Stimulated activated effector memory CD8-positive, alpha-beta T cell treated with anti-CD3 and anti-CD28 coated beads, Interleukin-12 subunit alpha, Interleukin-12 subunit beta, amount 100 ng/mL, for 72 hours (primary cell): Measurements from ENCODE around the gene KMT5C.

Experiments used
- ATAC-seq: fragments of 150-1000 bp; cut with Tn5 transposase; 2 replicates; pipeline ENCODE4 v1.10.0; 2021
- DNase-seq, 2 donors: peaks; one replicate each; pipeline ENCODE4 v3.0.0; 2021 to 2022; ENCODE audit warnings: low spot score in 2 of 2
- H3K27ac Mint-ChIP-seq: one replicate; pipeline ENCODE4 v1.8.0; 2022; ENCODE audit warnings: mild to moderate bottlenecking, mixed read lengths
- H3K36me3 Mint-ChIP-seq: one replicate; pipeline ENCODE4 v1.8.0; 2022; ENCODE audit warnings: mild to moderate bottlenecking, mixed read lengths
- H3K4me1 Mint-ChIP-seq: one replicate; pipeline ENCODE4 v1.8.0; 2022; ENCODE audit warnings: mixed read lengths
- H3K4me3 Mint-ChIP-seq: one replicate; pipeline ENCODE4 v1.8.0; 2022; ENCODE audit warnings: mild to moderate bottlenecking, mixed read lengths
- H3K9me3 Mint-ChIP-seq: one replicate; pipeline ENCODE4 v1.8.0; 2022; ENCODE audit warnings: mixed read lengths

The KMT5C gene

DNA sequence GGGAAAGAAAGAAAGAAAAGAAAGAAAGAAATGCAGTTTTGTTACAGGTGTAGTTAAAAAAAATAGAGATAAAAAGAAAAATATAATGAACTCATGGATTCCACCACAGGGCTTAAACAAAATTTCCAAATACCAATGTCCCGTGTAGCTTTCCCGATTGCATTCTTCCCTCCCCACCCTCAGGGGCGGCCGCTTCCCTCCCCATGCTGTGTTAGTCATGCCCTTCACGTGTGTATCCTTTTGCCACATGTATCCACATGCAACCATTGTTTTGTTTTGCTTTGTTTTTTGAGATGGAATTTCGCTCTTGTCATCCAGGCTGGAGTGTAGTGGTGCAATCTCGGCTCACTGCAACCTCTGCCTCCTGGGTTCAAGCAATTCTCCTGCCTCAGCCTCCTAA is 3.6 kb upstream of the KMT5C start:
- peaks cover 23% of the 10 kb centered on the region for H3K4me1 Mint-ChIP-seq
- no peak for DNase-seq
- H3K27ac Mint-ChIP-seq, result no peak overlapping the region
- ATAC-seq, result no peak
- H3K4me3 Mint-ChIP-seq, result no peak overlapping the region
- H3K36me3 Mint-ChIP-seq, result peaks cover 18% of the 10 kb centered on the region
- no peaks in the 10 kb centered on the region for H3K9me3 Mint-ChIP-seq

DNA sequence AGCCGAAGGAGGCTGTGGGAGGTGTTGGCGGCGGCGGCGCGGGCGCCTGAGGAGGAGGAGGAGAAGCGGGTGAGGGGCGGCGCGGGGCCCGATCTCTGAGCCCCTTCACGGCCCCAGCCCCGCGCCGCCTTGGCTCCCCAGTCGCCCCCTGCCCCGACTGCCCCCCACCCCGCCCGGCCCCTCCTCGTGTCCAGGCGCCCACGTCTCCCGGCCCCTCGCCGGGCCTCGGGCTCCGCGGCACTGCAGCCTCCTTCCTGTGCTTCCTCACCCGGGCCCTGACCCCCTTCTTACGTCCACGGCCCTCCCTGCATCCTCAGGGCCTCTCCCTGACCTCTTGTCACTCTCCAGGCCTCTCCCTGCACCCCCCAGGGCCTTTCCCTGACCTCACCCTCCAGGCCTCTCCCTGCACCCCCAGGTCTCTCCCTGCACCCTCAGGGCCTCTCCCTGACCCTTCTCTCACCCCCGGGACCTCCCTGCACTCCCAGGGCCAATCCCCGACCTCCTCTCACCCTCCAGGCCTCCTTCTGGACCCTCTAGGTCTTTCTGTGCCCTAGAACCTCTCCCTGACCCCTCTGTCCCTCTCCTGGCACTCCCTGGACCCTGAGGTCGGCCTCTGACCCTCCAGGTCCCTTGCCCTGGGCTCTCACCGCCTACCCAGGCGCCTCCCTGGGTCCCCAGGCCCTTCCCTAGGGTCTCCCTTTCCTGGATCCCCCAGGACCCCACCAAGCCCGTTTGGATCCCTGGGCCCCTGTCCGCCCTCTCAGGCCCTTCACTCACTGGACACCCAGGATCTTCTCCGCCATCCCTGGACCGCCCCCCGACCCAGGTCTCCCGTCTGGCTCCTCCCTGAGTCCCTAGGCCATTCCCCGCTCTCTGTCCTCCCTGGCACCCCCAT is 460 bp downstream of the KMT5C start:
- Mint-ChIP-seq H3K27ac (peak overlapping the region; percentile 99), H3K4me1 (peaks cover 34% of the 10 kb centered on the region), H3K9me3 (no peaks in the 10 kb centered on the region), H3K4me3 (peak overlapping the region; percentile 81), H3K36me3 (peaks cover 30% of the 10 kb centered on the region)
- ATAC-seq (no peak), DNase-seq (peak in 1 of 2 donors; percentile 70)

DNA sequence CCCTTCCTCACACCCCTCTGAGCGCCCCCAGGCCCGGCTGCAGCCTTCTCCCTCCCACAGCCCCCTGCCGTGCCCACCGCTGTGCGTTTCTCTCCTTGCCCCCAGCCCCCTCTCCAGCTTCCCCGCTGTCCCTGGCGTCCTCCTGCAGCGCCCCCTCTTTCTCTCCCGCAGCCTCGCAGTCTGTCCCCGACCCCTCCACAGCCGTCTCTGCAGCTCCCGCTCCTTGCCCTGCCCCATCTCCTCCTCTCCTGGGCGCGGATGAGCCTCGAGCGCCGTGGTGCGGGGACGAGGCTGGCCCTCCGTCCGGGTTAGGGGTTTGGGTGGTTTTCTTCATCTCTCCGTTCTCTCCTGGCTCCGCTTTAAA is 1.1 kb downstream of the KMT5C start:
- Mint-ChIP-seq H3K4me3 (peak overlapping the region; percentile 81), H3K36me3 (peaks cover 30% of the 10 kb centered on the region)

DNA sequence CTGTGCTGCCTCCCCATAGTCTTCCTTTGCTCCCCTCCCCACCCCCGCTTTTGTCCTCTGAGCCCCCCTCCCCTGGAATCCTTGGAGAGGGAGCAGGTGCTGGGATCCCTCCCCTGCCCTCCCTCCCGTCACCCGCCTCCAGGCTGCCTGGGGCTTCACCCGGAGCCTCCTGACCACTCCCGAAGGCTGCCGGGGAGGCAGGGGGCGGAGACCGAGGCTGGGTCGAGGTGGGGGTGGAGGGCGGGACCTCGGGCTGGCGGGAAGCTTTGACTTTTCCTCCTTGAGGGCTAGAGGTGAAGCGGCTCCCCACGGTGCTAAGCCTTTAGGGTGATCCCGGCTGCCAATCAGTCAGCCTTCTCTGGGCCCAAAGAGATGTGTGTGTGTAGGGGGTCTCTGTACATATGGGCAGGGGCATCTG is 1.5 kb downstream of the KMT5C start:
- DNase-seq (peak in 1 of 2 donors; percentile 16), ATAC-seq (no peak)
- peaks cover 30% of the 10 kb centered on the region for H3K36me3 Mint-ChIP-seq
- H3K4me3 Mint-ChIP-seq, result peak overlapping the region; percentile 81
- no peaks in the 10 kb centered on the region for H3K9me3 Mint-ChIP-seq
- H3K4me1 Mint-ChIP-seq, result peaks cover 39% of the 10 kb centered on the region
- H3K27ac Mint-ChIP-seq, result peak overlapping the region; percentile 99

More for the DNA sequence above, 1.1 kb downstream of the KMT5C start:
- H3K4me1 Mint-ChIP-seq, result peaks cover 39% of the 10 kb centered on the region
- no peak for ATAC-seq
- H3K27ac Mint-ChIP-seq, result peak overlapping the region; percentile 99
- no peaks in the 10 kb centered on the region for H3K9me3 Mint-ChIP-seq
- no peak for DNase-seq

DNA sequence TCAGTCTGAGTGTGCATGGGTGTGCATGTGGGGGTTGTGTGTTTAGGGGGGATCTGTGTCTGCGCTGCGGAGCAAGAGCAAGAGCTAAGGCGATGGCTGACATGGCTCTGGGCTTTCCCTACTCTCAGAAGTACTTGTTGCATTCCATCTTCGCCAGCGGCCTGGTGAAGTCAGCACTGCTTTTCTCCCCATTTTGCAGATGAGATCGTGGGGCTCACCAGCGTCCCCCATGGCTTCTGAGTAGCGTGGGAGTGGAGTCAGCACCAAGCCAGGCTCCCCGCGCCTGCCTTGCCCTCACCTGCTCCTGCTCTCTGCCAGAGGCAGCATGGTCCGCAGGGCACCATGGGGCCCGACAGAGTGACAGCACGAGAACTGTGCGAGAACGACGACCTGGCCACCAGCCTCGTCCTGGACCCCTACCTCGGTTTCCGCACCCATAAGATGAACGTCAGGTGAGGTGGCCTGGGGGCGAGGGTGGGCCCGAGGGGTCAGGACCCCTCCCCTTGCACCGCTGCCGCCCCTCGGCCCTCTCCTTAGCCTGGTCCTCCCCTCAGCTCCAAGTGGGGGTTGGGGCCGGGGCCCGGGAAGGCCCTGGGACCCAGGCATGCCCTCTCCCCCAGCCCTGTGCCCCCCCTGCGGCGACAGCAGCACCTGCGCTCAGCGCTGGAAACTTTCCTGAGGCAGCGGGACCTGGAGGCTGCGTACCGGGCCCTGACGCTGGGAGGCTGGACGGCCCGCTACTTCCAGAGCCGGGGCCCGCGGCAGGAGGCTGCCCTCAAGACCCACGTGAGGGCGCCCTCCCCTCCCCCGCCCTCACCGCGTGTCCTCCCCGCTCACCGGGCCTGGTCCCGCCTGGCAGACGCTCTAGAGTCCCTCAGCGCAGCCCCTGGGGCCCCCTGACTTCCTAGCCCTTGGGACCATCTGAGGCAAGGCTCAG is 2.2 kb downstream of the KMT5C start:
- Mint-ChIP-seq H3K36me3 (peaks cover 30% of the 10 kb centered on the region), H3K27ac (no peak overlapping the region), H3K4me1 (peaks cover 39% of the 10 kb centered on the region), H3K4me3 (peak overlapping the region; percentile 81), H3K9me3 (no peaks in the 10 kb centered on the region)
- ATAC-seq (no peak), DNase-seq (no peak)

DNA sequence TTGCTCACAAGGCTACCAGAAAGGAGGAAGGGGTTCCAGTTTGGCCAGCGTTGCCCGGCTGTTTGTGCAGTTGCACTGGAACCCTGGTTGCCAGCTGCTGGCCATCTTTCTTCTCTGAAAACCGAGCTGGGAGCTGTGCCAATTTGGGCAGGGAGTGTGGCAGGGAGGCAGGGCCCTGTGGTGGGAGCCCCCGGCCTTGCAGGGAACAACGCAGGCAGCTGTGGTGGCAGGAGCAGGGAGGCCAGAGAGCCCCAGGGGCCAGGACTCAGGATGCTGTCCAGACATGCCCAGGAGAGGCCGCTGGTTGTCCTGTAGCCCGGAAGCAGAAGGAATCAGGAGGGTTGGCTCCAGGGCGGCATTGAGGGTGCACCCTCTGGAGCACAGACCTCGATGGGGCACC is 4.8 kb downstream of the KMT5C start:
- H3K4me1 Mint-ChIP-seq, result peaks cover 31% of the 10 kb centered on the region
- H3K36me3 Mint-ChIP-seq, result peaks cover 17% of the 10 kb centered on the region
- DNase-seq (no peak), ATAC-seq (no peak)
- no peak overlapping the region for H3K4me3 Mint-ChIP-seq
- H3K27ac Mint-ChIP-seq, result no peak overlapping the region
- H3K9me3 Mint-ChIP-seq, result no peaks in the 10 kb centered on the region

DNA sequence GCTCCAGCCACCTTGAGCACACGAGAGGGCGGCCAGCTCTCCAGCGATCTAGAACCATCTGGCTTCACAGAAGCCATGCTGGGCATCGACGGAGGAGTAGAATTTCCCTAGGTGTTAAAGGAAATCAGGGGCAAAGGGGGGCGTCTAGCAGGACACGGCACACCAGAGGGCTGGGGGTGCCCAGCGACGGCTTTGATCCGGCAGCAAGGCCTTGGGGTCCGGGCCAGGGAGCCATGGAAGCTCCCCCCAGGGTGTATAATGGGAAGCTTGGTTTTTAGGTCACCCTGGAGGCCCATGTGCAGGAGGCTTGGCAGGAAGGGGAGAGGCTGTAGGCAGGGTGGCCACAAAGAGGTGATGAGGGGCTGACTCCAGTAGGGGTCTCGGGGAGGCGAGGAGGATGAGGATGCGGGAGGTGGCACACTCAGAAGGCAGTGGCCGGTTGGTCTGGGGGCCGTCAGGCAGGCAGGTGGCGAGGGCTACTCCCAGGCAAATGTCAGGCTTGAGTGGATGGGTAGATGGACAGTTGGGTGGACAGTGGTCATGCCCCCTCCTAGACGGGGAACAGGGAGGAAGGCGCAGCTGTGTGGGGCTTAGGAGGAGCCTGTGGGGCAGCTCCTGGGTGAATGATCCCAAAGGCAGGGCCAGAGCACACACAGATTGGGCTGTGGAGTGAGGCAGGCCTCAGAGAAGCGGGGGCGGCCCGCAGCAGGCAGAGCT is 5.6 kb downstream of the KMT5C start:
- peaks cover 24% of the 10 kb centered on the region for H3K4me1 Mint-ChIP-seq
- no peaks in the 10 kb centered on the region for H3K9me3 Mint-ChIP-seq
- no peak overlapping the region for H3K27ac Mint-ChIP-seq
- H3K4me3 Mint-ChIP-seq, result no peak overlapping the region
- no peak for DNase-seq
- no peak for ATAC-seq
- H3K36me3 Mint-ChIP-seq, result peaks cover 13% of the 10 kb centered on the region

DNA sequence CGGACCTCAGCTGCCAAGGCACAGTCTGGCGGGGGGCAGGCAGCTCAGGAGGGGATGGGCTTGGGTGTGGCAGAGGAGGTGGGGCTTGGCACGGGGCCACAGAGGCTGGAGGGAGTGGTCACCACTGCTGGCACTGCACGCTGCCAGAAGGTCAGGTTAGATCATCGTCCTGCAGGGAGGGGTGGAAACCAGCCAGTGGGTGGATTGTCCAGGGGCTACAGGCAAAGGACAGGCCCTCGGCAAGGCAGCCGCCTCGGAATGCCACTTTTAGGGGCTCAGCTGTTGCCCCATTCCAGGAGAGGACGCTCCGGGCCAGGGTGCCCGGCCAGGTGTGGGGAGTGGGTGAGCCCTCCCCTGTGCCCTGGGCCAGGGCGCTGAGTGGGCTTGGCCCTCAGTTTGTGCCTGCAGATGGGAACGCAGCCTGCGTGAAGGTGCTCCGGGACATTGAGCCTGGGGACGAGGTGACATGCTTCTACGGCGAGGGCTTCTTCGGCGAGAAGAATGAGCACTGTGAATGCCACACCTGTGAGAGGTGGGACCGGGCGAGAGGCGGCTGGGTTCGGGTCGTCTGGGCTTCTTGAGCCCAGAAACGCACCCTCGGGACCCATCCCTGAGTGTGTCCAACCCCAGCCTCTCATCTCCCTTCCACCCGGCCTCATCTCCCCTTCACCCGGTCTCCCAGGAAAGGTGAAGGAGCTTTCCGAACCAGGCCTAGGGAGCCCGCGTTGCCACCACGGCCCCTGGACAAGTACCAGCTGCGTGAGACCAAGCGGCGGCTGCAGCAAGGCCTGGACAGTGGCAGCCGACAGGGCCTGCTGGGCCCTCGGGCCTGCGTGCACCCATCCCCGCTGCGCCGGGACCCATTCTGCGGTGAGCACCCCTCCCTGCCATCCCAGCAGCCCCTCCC is 6.4 kb downstream of the KMT5C start:
- no peak overlapping the region for H3K4me3 Mint-ChIP-seq
- H3K9me3 Mint-ChIP-seq, result no peaks in the 10 kb centered on the region

DNA sequence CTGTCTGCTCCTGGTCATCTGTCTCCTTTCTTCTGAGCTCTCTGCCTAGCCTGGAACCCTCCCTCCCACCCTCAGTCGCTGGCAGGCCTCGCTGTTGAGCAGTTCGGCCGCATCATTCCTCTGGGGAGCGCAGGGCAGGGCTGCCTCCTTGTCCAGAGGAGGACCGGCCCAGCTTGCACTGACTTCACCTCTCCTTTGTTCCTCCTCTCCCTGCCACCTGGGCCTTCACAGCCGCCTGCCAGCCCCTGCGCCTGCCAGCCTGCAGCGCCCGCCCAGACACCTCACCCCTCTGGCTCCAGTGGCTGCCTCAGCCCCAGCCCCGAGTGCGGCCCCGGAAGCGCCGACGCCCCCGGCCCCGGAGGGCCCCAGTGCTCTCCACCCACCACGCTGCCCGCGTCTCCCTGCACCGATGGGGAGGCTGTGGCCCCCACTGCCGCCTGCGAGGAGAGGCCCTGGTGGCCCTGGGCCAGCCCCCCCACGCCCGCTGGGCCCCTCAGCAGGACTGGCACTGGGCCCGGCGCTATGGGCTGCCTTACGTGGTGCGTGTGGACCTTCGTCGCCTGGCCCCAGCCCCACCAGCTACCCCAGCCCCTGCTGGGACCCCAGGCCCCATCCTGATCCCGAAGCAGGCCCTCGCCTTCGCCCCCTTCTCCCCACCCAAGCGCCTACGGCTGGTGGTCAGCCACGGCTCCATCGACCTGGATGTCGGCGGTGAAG is 7.2 kb downstream of the KMT5C start:
- DNase-seq, result no peak
- ATAC-seq, result peak; percentile 4
- H3K4me1 Mint-ChIP-seq, result peaks cover 20% of the 10 kb centered on the region
- H3K9me3 Mint-ChIP-seq, result no peaks in the 10 kb centered on the region
- no peak overlapping the region for H3K4me3 Mint-ChIP-seq
- H3K27ac Mint-ChIP-seq, result no peak overlapping the region
- H3K36me3 Mint-ChIP-seq, result peaks cover 13% of the 10 kb centered on the region

More for the DNA sequence above, 6.4 kb downstream of the KMT5C start:
- Mint-ChIP-seq H3K27ac (no peak overlapping the region), H3K36me3 (peaks cover 13% of the 10 kb centered on the region), H3K4me1 (peaks cover 18% of the 10 kb centered on the region)
- ATAC-seq, result no peak
- DNase-seq, result no peak

DNA sequence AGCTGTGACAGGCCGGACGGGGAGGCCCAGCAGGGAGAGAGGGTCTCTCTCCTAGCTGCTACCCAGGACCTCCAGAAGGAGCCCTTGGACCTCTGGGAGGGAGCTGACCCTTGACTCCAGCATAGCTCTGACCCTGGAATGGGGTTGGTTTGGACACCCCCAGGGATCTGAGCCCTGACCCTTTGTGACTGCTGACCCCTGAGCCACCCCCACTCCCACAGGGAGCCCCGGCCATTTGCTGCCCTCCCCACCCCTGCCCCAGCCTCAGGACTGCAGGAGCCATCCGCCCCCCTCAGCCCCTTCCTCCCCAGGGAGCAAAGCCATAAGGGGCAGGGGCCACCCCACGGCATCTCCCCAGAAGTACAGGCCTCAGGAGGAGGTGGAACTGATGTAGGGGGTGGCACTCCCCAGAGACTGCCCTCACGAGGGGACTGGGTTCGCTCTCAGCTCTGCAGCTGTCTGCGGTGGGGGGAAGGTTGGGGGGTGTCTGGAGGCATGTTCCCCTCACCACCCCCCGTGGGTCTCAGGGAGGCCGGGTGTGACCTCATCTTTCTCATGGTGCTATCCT is 7.8 kb downstream of the KMT5C start:
- Mint-ChIP-seq H3K9me3 (no peaks in the 10 kb centered on the region), H3K4me1 (peaks cover 26% of the 10 kb centered on the region), H3K4me3 (no peak overlapping the region), H3K36me3 (peaks cover 20% of the 10 kb centered on the region), H3K27ac (no peak overlapping the region)
- ATAC-seq (no peak), DNase-seq (no peak)

DNA sequence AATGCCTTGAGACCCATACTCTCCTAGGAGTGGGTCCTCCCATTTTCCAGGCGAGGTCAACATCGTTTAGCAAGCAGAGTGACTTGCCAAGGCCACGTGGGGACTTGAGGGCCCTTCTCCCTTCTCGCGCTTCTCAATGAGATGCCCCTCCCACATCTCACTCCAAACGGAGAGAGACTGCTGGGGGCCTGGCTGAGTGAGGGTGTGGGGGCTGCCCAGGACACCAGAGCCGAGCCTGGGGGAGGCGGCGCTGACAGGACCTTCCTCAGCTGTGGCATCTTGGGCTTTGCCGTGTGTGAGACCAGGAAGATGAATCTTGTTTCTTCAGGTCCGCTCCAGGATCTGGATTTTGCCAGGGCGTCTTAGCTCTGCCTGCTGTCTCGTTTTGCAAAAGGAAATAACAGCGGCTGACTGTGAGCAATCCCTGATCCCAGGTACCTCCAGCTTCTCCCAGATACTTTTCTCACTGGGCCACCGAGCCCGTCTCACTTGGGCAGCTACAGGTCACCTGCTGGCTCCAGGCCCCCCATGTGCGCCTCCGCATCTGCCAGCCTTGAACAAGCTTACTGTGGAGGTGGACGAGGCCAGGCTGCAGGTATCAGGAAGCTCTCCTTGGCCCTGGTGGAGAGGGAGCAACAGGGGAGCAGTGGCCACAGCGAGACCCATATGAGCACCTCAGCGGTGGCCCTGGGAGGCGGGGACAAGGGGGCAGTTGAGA is 8.8 kb downstream of the KMT5C start:
- Mint-ChIP-seq H3K4me3 (no peak overlapping the region), H3K36me3 (peaks cover 17% of the 10 kb centered on the region), H3K4me1 (peaks cover 36% of the 10 kb centered on the region), H3K9me3 (no peaks in the 10 kb centered on the region), H3K27ac (no peak overlapping the region)
- DNase-seq (no peak), ATAC-seq (no peak)

DNA sequence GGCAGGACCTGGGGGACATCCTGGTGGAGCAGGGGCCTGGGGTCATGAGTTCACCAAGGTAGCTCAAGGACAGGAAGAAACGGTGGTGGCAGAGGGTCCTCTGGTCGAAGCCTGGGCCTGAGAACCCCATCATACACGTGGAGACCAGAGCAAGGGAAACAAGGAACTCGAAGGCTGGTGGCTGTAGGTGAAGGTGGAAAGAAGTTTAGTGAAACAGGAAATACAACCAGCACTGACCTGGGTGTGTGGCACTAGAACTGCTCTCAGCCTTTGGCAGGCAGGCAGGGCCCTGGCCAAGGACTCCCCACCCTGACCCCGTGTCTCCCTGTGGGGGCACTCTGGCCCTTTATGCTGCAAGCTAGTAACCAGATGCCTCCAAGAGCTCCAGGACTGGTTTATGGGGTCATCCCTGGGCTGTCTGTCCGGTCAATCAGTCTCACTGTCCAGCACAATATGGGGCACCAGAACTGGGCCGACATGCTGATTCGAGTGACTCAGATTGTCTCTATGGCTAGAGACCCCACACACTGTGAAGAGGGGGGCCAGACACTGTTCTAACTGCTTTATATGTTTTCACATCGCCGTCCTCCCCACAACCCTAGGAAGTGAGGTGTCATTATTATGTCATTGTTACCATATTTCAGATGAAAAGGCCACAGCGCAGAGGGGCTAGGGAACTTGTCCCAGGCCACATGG is 11.1 kb downstream of the KMT5C start:
- Mint-ChIP-seq H3K9me3 (no peaks in the 10 kb centered on the region), H3K27ac (no peak overlapping the region), H3K4me3 (no peak overlapping the region), H3K36me3 (peaks cover 13% of the 10 kb centered on the region), H3K4me1 (peaks cover 33% of the 10 kb centered on the region)
- no peak for ATAC-seq
- no peak for DNase-seq
